Measurements from ENCODE around the gene GNAQ.

Gene GNAQ

GRCh38 chr9:77841739-77842386 is 189.7 kb downstream of the GNAQ start:
- no peak for DNase-seq (ENCODE audit: low read depth)

- no peak for DNase-seq (ENCODE audit: low read depth)
These were observed 192.0 kb downstream of the GNAQ start for GRCh38 chr9:77839459-77840140.

GRCh38 chr9:77838986-77839385 is 192.6 kb downstream of the GNAQ start:
- no peak for DNase-seq (ENCODE audit: low read depth)

- DNase-seq (ENCODE audit: low read depth), result no peak
These were observed 196.6 kb downstream of the GNAQ start for GRCh38 chr9:77834898-77835488.

- DNase-seq (ENCODE audit: low read depth), result no peak
These were observed 197.8 kb downstream of the GNAQ start for GRCh38 chr9:77833561-77834429.

GRCh38 chr9:77832639-77833038 is 199.0 kb downstream of the GNAQ start:
- DNase-seq (ENCODE audit: low read depth), result no peak

- DNase-seq (ENCODE audit: low read depth), result no peak
These were observed 199.8 kb downstream of the GNAQ start for GRCh38 chr9:77831781-77832180.

GRCh38 chr9:77830618-77831285 is 200.9 kb downstream of the GNAQ start:
- DNase-seq (ENCODE audit: low read depth), result no peak

GRCh38 chr9:77829420-77829819 is 202.2 kb downstream of the GNAQ start:
- DNase-seq (ENCODE audit: low read depth), result no peak

- no peak for DNase-seq (ENCODE audit: low read depth)
These were observed 204.4 kb downstream of the GNAQ start for GRCh38 chr9:77827104-77827784.

- no peak for DNase-seq (ENCODE audit: low read depth)
These were observed 205.0 kb downstream of the GNAQ start for GRCh38 chr9:77826621-77827020.

GRCh38 chr9:77826116-77826515 is 205.5 kb downstream of the GNAQ start:
- no peak for DNase-seq (ENCODE audit: low read depth)

- DNase-seq (ENCODE audit: low read depth), result no peak
These were observed 206.2 kb downstream of the GNAQ start for GRCh38 chr9:77825361-77825760.

- DNase-seq (ENCODE audit: low read depth), result no peak
These were observed 211.2 kb downstream of the GNAQ start for GRCh38 chr9:77820293-77820954.

- no peak for DNase-seq (ENCODE audit: low read depth)
These were observed 212.0 kb downstream of the GNAQ start for GRCh38 chr9:77819657-77820056.

- DNase-seq (ENCODE audit: low read depth), result no peak
These were observed 213.9 kb downstream of the GNAQ start for GRCh38 chr9:77817590-77818311.

- DNase-seq (ENCODE audit: low read depth), result no peak
These were observed 214.8 kb downstream of the GNAQ start for GRCh38 chr9:77816641-77817341.

GRCh38 chr9:77815260-77815659 is 216.4 kb downstream of the GNAQ start:
- DNase-seq (ENCODE audit: low read depth), result no peak

- DNase-seq (ENCODE audit: low read depth), result no peak
These were observed 219.8 kb downstream of the GNAQ start for GRCh38 chr9:77811832-77812231.
